GM12873 (cell line): Measurements from ENCODE around the gene TRMT44.

ENCODE experiments used
- TF ChIP-seq, protein P1 (sequence below): IDR thresholded peaks from 2 replicates; pipeline ENCODE4 v1.5.1; 2012; ENCODE audit warnings: low read depth, mild to moderate bottlenecking, moderate library complexity, low read length, control low read depth; ENCODE audit not compliant: insufficient read depth; ENCODE audit errors: missing control alignments

TRMT44 gene

GRCh38 chr4:8402640-8403039, 37.9 kb upstream of the TRMT44 start:
- TF ChIP-seq, protein P1, sequence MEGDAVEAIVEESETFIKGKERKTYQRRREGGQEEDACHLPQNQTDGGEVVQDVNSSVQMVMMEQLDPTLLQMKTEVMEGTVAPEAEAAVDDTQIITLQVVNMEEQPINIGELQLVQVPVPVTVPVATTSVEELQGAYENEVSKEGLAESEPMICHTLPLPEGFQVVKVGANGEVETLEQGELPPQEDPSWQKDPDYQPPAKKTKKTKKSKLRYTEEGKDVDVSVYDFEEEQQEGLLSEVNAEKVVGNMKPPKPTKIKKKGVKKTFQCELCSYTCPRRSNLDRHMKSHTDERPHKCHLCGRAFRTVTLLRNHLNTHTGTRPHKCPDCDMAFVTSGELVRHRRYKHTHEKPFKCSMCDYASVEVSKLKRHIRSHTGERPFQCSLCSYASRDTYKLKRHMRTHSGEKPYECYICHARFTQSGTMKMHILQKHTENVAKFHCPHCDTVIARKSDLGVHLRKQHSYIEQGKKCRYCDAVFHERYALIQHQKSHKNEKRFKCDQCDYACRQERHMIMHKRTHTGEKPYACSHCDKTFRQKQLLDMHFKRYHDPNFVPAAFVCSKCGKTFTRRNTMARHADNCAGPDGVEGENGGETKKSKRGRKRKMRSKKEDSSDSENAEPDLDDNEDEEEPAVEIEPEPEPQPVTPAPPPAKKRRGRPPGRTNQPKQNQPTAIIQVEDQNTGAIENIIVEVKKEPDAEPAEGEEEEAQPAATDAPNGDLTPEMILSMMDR, result no peak

- TF ChIP-seq, protein P1, result peak; percentile 81
Observed at GRCh38 chr4:8403173-8403753, 37.3 kb upstream of the TRMT44 start.

DNA sequence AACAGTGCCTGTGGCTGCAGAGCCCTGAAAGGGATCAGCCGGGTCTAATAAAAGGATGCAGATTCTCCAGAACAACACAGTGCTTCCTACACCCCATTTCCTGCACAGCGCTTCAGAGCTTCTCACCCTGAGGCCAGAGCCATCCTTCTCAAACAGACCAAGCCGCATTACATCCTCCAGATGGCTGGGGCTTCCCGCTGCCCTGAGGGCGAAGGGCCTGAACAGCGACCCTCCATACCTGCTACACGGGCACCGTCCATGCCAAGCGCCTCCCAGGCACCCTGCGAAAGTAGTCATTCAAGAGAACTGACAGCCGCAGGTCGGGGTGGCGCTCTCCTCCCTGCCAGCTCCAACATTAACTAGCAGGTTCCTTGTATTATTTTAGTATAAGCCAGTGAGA, 36.6 kb upstream of the TRMT44 start:
- TF ChIP-seq, protein P1, result no peak

GRCh38 chr4:8404791-8405515, 35.6 kb upstream of the TRMT44 start:
- TF ChIP-seq, protein P1, result no peak

DNA sequence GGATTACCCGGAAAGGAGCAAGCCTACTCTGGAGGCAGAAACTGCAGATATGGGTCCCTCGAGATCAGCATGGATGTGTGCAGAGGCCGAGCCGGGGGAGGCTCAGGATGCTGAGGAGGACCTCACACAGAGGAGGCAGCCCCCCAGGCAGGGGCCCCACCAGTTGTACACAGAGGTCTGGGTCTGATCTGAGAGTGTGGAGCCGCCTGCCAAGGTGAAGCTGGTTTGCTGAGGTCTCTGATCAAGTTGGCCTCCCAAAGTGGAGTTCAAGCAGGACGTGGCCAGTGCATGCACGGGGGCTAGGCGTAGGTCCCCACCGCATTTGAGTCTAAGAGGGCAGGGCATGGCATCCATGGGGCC, 35.1 kb upstream of the TRMT44 start:
- TF ChIP-seq, protein P1, result no peak

DNA sequence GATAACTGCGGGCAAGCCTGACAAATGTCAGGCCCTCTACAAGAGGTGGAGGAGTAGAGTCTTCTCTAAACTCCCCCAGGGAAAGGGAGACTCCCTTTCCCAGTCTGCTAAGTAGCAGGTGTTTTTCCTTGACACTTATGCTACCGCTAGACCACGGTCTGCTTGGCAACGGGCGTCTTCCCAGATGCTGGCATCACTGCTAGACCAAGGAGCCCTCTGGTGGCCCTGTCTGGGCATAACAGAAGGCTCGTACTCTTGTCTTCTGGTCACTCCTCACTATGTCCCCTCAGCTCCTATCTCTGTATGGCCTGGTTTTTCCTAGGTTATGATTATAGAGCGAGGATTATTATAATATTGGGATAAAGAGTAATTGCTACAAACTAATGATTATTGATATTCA, 33.7 kb upstream of the TRMT44 start:
- TF ChIP-seq, protein P1, result peak; percentile 39

DNA sequence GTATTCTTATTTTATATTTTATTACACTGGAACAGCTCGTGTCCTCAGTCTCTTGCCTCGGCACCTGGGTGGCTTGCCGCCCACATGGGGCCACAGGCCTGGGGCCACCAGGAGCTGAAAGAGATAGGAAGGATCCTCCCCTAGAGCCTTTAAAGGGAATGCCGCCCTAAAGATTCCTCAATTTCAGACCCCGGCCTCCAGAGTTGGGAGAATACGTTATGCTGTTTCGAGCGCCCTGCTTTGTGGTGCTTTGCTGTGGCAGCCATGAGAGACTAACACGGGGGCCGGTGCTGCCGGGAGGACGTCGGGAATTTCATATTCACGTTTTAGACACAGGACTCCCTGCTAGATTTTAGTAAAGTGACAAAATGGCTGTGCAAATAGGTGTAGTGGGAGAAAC, 33.3 kb upstream of the TRMT44 start:
- TF ChIP-seq, protein P1, result no peak
